Activated naive CD8-positive, alpha-beta T cell treated with anti-CD3 and anti-CD28 coated beads for 36 hours (primary cell): ENCODE measurements around the gene ZNF536. TPM values are rescaled to one million over a fixed set of nuclear protein-coding genes. Genes with fewer than 3 reads are reported as not detected.

Source experiments
- DNase-seq: peaks from one replicate; pipeline ENCODE4 v3.0.0; 2021
- H3K27ac Mint-ChIP-seq: one replicate; pipeline ENCODE4 v1.8.0; 2022; ENCODE audit warnings: mild to moderate bottlenecking, moderate library complexity, mixed read lengths
- H3K27me3 Mint-ChIP-seq: one replicate; pipeline ENCODE4 v1.8.0; 2022; ENCODE audit warnings: mild to moderate bottlenecking, mixed read lengths
- H3K36me3 Mint-ChIP-seq: one replicate; pipeline ENCODE4 v1.8.0; 2021; ENCODE audit warnings: mild to moderate bottlenecking, mixed read lengths
- H3K4me1 Mint-ChIP-seq: one replicate; pipeline ENCODE4 v1.8.0; 2021; ENCODE audit warnings: mixed read lengths
- H3K4me3 Mint-ChIP-seq: one replicate; pipeline ENCODE4 v1.8.0; 2022; ENCODE audit warnings: mild to moderate bottlenecking, moderate library complexity, mixed read lengths
- H3K9me3 Mint-ChIP-seq: one replicate; pipeline ENCODE4 v1.8.0; 2022; ENCODE audit warnings: mixed read lengths
- total RNA-seq, 2 experiments: library from RNA; stranded (reverse); gene quantifications; one replicate each; pipeline ENCODE4 v1.2.3, GENCODE V29; 2021

Gene ZNF536
- total RNA-seq, 2 experiments from 2014 or later = not detected

DNA sequence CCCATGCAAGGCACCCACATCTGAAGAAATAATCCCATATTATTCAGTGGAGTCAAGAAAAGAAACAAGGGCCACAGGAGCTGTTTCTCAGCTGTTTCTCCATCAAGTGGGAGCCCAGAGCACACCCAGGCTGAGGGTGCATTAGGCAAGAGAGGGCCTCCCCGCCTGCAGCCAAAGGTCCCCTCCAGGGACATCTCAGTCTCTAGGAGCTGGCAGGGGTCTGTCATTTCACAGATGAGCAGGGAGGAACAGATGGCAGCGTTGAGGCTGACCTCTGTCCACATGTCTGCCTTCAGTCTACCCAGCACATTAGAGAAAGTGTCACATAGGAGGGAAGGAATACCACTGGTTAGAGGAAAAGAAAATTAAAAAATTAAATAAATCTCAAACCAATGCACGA, 157.7 kb downstream of the ZNF536 start:
- Mint-ChIP-seq H3K4me3 (no peak overlapping the region), H3K27ac (no peak overlapping the region), H3K9me3 (no peaks in the 10 kb centered on the region), H3K27me3 (no peaks in the 10 kb centered on the region), H3K4me1 (no peaks in the 10 kb centered on the region), H3K36me3 (no peaks in the 10 kb centered on the region)
- DNase-seq = no peak

- Mint-ChIP-seq H3K27me3 (no peaks in the 10 kb centered on the region), H3K4me3 (no peak overlapping the region), H3K36me3 (no peaks in the 10 kb centered on the region), H3K9me3 (no peaks in the 10 kb centered on the region), H3K4me1 (no peaks in the 10 kb centered on the region), H3K27ac (no peak overlapping the region)
- DNase-seq = no peak
Observed at GRCh38 chr19:30530751-30531150, 158.6 kb downstream of the ZNF536 start.

DNA sequence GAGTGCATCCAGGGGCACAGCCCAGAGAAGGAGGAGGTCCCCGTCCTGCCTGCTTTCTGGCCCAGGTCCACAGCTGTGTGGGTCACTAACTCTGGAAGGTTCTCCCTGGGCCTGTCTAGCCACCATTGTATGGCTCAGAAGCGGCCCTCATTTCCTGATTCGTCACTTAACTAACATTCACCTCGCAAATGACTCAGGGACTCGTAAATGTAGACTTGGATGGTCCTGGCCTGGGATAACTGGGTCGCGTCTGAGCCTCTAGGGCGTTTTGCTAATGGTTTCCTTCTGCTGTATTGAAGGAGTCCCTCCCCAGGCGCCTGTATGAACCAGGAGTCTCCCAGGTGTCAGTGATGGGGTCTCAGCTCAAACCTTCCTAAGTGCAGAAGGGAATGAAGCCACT, 162.8 kb downstream of the ZNF536 start:
- Mint-ChIP-seq H3K36me3 (no peaks in the 10 kb centered on the region), H3K4me3 (no peak overlapping the region), H3K9me3 (no peaks in the 10 kb centered on the region), H3K27me3 (peaks cover 4% of the 10 kb centered on the region), H3K4me1 (no peaks in the 10 kb centered on the region), H3K27ac (no peak overlapping the region)
- DNase-seq = no peak

- H3K9me3 Mint-ChIP-seq = no peaks in the 10 kb centered on the region
- DNase-seq = no peak
- H3K27me3 Mint-ChIP-seq = peaks cover 4% of the 10 kb centered on the region
- H3K4me1 Mint-ChIP-seq = no peaks in the 10 kb centered on the region
- no peak overlapping the region for H3K4me3 Mint-ChIP-seq
- no peak overlapping the region for H3K27ac Mint-ChIP-seq
- no peaks in the 10 kb centered on the region for H3K36me3 Mint-ChIP-seq
Observed at GRCh38 chr19:30536975-30537374, 164.8 kb downstream of the ZNF536 start.

GRCh38 chr19:30539315-30539714, 167.1 kb downstream of the ZNF536 start:
- Mint-ChIP-seq H3K9me3 (no peaks in the 10 kb centered on the region), H3K4me1 (no peaks in the 10 kb centered on the region), H3K27me3 (peaks cover 4% of the 10 kb centered on the region), H3K36me3 (no peaks in the 10 kb centered on the region), H3K27ac (no peak overlapping the region), H3K4me3 (no peak overlapping the region)
- DNase-seq = no peak

DNA sequence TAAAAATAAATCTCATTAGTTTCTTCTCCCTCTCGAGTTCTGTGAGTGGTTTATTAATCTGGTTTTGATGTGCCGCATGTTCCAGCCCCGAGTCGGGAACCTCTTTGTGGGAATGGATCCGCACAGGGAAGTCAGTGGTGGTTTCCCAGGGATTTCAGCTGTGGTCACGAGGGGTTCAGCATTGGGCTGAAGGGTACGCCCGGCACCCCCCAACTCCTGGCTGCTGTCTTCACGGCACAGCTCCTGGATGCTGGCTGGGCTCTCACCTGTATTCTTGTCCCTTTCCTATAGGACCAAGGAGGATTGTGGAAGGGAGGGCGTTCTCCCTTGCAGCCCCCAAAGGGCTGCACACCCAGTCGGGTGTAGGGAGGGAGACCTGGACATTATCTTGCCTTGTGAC, 167.8 kb downstream of the ZNF536 start:
- Mint-ChIP-seq H3K27me3 (peaks cover 4% of the 10 kb centered on the region), H3K4me1 (no peaks in the 10 kb centered on the region), H3K4me3 (no peak overlapping the region), H3K9me3 (no peaks in the 10 kb centered on the region), H3K27ac (no peak overlapping the region), H3K36me3 (no peaks in the 10 kb centered on the region)
- DNase-seq = no peak

DNA sequence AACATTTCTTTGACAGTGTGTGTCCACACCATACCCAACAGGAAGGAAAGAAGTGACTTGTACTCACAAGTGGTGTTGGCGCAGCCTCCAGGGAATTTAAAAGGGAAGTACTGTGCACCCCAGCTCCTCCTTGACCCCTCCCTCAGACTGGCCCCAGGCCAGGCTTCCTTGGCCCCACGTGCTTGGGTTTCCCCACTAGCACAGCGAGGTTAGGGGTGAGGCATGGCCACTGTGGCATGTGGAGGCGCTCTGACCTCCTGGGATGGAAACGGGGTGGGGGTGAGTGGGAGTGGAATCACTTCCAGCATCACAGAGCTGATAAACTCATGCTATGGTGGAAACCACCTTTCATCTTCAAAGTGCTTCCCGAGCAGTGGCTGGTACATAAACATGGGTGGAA, 168.6 kb downstream of the ZNF536 start:
- Mint-ChIP-seq H3K27ac (no peak overlapping the region), H3K4me3 (no peak overlapping the region)

GRCh38 chr19:30541575-30541974, 169.4 kb downstream of the ZNF536 start:
- DNase-seq = no peak
- H3K4me1 Mint-ChIP-seq = no peaks in the 10 kb centered on the region
- peaks cover 4% of the 10 kb centered on the region for H3K27me3 Mint-ChIP-seq
- H3K9me3 Mint-ChIP-seq = no peaks in the 10 kb centered on the region
- no peak overlapping the region for H3K4me3 Mint-ChIP-seq
- no peak overlapping the region for H3K27ac Mint-ChIP-seq
- no peaks in the 10 kb centered on the region for H3K36me3 Mint-ChIP-seq

More for the DNA sequence above, 168.6 kb downstream of the ZNF536 start:
- Mint-ChIP-seq H3K9me3 (no peaks in the 10 kb centered on the region), H3K4me1 (no peaks in the 10 kb centered on the region), H3K36me3 (no peaks in the 10 kb centered on the region), H3K27me3 (peaks cover 4% of the 10 kb centered on the region)
- no peak for DNase-seq

GRCh38 chr19:30543243-30543945, 171.2 kb downstream of the ZNF536 start:
- Mint-ChIP-seq H3K4me3 (no peak overlapping the region), H3K27me3 (no peaks in the 10 kb centered on the region)

GRCh38 chr19:30545752-30546151, 173.6 kb downstream of the ZNF536 start:
- H3K4me1 Mint-ChIP-seq = no peaks in the 10 kb centered on the region

More at GRCh38 chr19:30543243-30543945, 171.2 kb downstream of the ZNF536 start:
- H3K4me1 Mint-ChIP-seq = no peaks in the 10 kb centered on the region
- no peak for DNase-seq
- H3K36me3 Mint-ChIP-seq = no peaks in the 10 kb centered on the region
- H3K27ac Mint-ChIP-seq = no peak overlapping the region
- no peaks in the 10 kb centered on the region for H3K9me3 Mint-ChIP-seq

DNA sequence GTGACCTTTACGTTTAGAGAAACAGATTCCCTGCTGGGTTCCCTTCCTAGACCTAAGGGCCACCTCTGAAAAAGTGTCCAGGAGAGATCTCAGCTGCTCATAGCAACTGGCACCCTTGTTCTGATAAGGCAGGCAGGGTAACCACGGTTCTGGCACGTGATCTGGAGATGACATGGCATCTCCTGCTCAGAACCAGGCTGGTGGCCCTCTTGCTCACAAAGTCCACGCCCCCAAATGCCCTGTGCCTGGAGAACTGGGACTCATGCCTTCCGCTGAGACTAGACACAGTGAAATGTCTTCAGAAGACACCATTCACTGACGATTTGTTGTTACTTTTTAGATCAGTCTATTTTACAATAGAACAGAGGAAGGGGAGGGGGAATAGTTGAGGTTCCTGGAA, 174.1 kb downstream of the ZNF536 start:
- DNase-seq = no peak
- no peaks in the 10 kb centered on the region for H3K27me3 Mint-ChIP-seq

More at GRCh38 chr19:30545752-30546151, 173.6 kb downstream of the ZNF536 start:
- H3K9me3 Mint-ChIP-seq = no peaks in the 10 kb centered on the region
- H3K36me3 Mint-ChIP-seq = no peaks in the 10 kb centered on the region
- no peak overlapping the region for H3K27ac Mint-ChIP-seq
- H3K4me3 Mint-ChIP-seq = no peak overlapping the region
- no peaks in the 10 kb centered on the region for H3K27me3 Mint-ChIP-seq
- no peak for DNase-seq

GRCh38 chr19:30547246-30547645, 175.1 kb downstream of the ZNF536 start:
- Mint-ChIP-seq H3K4me3 (no peak overlapping the region), H3K9me3 (no peaks in the 10 kb centered on the region)

More for the DNA sequence above, 174.1 kb downstream of the ZNF536 start:
- Mint-ChIP-seq H3K36me3 (no peaks in the 10 kb centered on the region), H3K9me3 (no peaks in the 10 kb centered on the region), H3K4me3 (no peak overlapping the region), H3K4me1 (no peaks in the 10 kb centered on the region), H3K27ac (no peak overlapping the region)

DNA sequence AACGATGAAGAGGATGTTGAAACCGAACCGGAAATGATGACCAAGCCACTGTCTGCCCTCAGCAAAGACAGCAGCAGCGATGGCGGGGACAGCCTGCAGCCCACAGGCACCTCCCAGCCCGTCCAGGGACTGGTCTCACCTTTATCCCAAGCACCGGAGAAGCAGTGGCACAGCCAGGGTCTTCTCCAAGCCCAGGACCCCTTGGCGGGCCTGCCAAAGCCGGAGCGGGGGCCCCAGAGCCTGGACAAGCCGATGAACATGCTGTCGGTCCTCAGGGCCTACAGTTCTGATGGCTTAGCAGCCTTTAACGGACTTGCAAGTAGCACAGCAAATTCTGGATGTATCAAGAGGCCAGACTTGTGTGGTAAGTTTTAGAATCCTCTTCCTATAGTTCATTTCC, 177.0 kb downstream of the ZNF536 start:
- H3K36me3 Mint-ChIP-seq = no peaks in the 10 kb centered on the region
- no peak for DNase-seq

More at GRCh38 chr19:30547246-30547645, 175.1 kb downstream of the ZNF536 start:
- H3K36me3 Mint-ChIP-seq = no peaks in the 10 kb centered on the region
- no peak for DNase-seq
- no peaks in the 10 kb centered on the region for H3K27me3 Mint-ChIP-seq
- no peak overlapping the region for H3K27ac Mint-ChIP-seq
- no peaks in the 10 kb centered on the region for H3K4me1 Mint-ChIP-seq

GRCh38 chr19:30551271-30551670, 179.1 kb downstream of the ZNF536 start:
- Mint-ChIP-seq H3K9me3 (no peaks in the 10 kb centered on the region), H3K27me3 (no peaks in the 10 kb centered on the region), H3K27ac (no peak overlapping the region), H3K4me1 (no peaks in the 10 kb centered on the region), H3K36me3 (no peaks in the 10 kb centered on the region), H3K4me3 (no peak overlapping the region)
- no peak for DNase-seq

More for the DNA sequence above, 177.0 kb downstream of the ZNF536 start:
- Mint-ChIP-seq H3K27me3 (no peaks in the 10 kb centered on the region), H3K9me3 (no peaks in the 10 kb centered on the region), H3K27ac (no peak overlapping the region), H3K4me1 (no peaks in the 10 kb centered on the region), H3K4me3 (no peak overlapping the region)

GRCh38 chr19:30552593-30552992, 180.4 kb downstream of the ZNF536 start:
- Mint-ChIP-seq H3K27ac (no peak overlapping the region), H3K4me1 (no peaks in the 10 kb centered on the region), H3K36me3 (no peaks in the 10 kb centered on the region), H3K9me3 (no peaks in the 10 kb centered on the region), H3K4me3 (no peak overlapping the region), H3K27me3 (no peaks in the 10 kb centered on the region)
- DNase-seq = no peak

- Mint-ChIP-seq H3K27me3 (no peaks in the 10 kb centered on the region), H3K9me3 (no peaks in the 10 kb centered on the region), H3K36me3 (no peaks in the 10 kb centered on the region), H3K4me3 (no peak overlapping the region), H3K4me1 (no peaks in the 10 kb centered on the region), H3K27ac (no peak overlapping the region)
- no peak for DNase-seq
Observed at GRCh38 chr19:30555075-30555790, 183.0 kb downstream of the ZNF536 start.
